Activated naive CD8-positive, alpha-beta T cell treated with anti-CD3 and anti-CD28 coated beads for 36 hours (primary cell): ENCODE measurements around the gene SNX21. TPM values are rescaled to one million over a fixed set of nuclear protein-coding genes. Genes with fewer than 3 reads are reported as not detected.
A peak's percentile ranks its signal among the peaks of the same experiment; 100 is the strongest.
"Not testable (repeated sequence)": the region's sequence is repeated elsewhere in the genome, so short reads cannot be mapped to it uniquely, and the experiment has no call there.

Experiments used
- DNase-seq: peaks from one replicate; pipeline ENCODE4 v3.0.0; 2021
- H3K27ac Mint-ChIP-seq: one replicate; pipeline ENCODE4 v1.8.0; 2022; ENCODE audit warnings: mild to moderate bottlenecking, moderate library complexity, mixed read lengths
- H3K27me3 Mint-ChIP-seq: one replicate; pipeline ENCODE4 v1.8.0; 2022; ENCODE audit warnings: mild to moderate bottlenecking, mixed read lengths
- H3K36me3 Mint-ChIP-seq: one replicate; pipeline ENCODE4 v1.8.0; 2021; ENCODE audit warnings: mild to moderate bottlenecking, mixed read lengths
- H3K4me1 Mint-ChIP-seq: one replicate; pipeline ENCODE4 v1.8.0; 2021; ENCODE audit warnings: mixed read lengths
- H3K4me3 Mint-ChIP-seq: one replicate; pipeline ENCODE4 v1.8.0; 2022; ENCODE audit warnings: mild to moderate bottlenecking, moderate library complexity, mixed read lengths
- H3K9me3 Mint-ChIP-seq: one replicate; pipeline ENCODE4 v1.8.0; 2022; ENCODE audit warnings: mixed read lengths
- total RNA-seq, 2 experiments: library from RNA; stranded (reverse); gene quantifications; one replicate each; pipeline ENCODE4 v1.2.3, GENCODE V29; 2021

Gene SNX21
- total RNA-seq, 2 experiments from 2014 or later, result 1.3 to 1.5 TPM

DNA sequence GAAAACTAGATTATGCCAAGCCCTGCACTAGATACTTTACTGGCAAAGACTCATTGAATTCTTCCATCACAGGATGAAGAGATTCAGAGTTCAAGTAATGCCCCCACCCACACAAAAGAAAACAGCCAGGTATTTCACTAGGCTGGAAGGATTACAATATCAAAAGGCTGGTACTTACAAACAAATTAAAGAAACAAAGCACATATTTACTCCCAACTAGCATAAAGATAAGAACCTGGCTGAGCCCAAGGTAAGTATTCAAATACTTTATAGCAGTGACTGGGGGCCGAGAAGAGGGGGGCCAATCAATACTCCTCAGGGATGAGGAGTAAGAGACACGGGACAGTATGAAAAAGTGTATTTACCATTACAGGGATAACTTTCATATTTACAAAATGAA is 19.9 kb downstream of the SNX21 start:
- DNase-seq, result no peak
- Mint-ChIP-seq H3K36me3 (peaks cover 10% of the 10 kb centered on the region), H3K9me3 (no peaks in the 10 kb centered on the region), H3K27ac (no peak overlapping the region), H3K4me3 (no peak overlapping the region), H3K27me3 (no peaks in the 10 kb centered on the region), H3K4me1 (peaks cover 29% of the 10 kb centered on the region)

GRCh38 chr20:45857114-45857881 is 23.7 kb downstream of the SNX21 start, which contains the start of the genes ACOT8 and ZSWIM3:
Gene ACOT8 (minus strand): TSS chr20:45857392. CDS start chr20:45857315, 77 bp downstream.
Gene ZSWIM3 (plus strand): TSS chr20:45857614. CDS start chr20:45857826, 212 bp downstream.
- Mint-ChIP-seq H3K4me3 (peak within 1 kb of the TSS; percentile 96), H3K4me1 (peaks cover 42% of the 10 kb centered on the region), H3K27me3 (no peaks in the 10 kb centered on the region), H3K9me3 (no peaks in the 10 kb centered on the region), H3K36me3 (peaks cover 6% of the 10 kb centered on the region), H3K27ac (peak within 1 kb of the TSS; percentile 98)
- DNase-seq, result peak; percentile 91

DNA sequence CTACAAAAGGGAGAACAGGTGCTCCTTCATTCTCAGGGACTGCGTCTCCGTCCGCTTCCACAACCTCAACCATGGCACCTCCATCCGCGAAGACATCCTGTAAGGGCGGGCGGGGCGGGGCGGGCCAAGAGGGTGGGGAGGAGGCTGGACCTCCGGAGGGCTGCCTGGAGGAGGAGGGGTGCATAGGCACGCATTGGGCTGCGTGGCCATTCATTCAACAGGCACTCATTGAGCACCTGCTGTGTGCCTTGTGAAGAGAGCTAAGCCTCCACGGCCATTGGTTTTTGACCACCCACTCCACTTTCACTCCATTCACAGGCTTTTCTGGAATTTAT is 24.2 kb downstream of the SNX21 start:
- Mint-ChIP-seq H3K27ac (peak overlapping the region; percentile 98), H3K4me3 (peak overlapping the region; percentile 96), H3K9me3 (no peaks in the 10 kb centered on the region), H3K36me3 (peaks cover 6% of the 10 kb centered on the region), H3K27me3 (no peaks in the 10 kb centered on the region), H3K4me1 (peaks cover 42% of the 10 kb centered on the region)
- peak; percentile 58 for DNase-seq

- Mint-ChIP-seq H3K4me3 (no peak overlapping the region), H3K9me3 (no peaks in the 10 kb centered on the region), H3K36me3 (peaks cover 8% of the 10 kb centered on the region), H3K4me1 (peaks cover 31% of the 10 kb centered on the region), H3K27ac (no peak overlapping the region), H3K27me3 (no peaks in the 10 kb centered on the region)
- DNase-seq, result no peak
Observed at GRCh38 chr20:45859916-45860315, 26.3 kb downstream of the SNX21 start.

- no peaks in the 10 kb centered on the region for H3K9me3 Mint-ChIP-seq
- peaks cover 26% of the 10 kb centered on the region for H3K4me1 Mint-ChIP-seq
- DNase-seq, result no peak
- H3K27me3 Mint-ChIP-seq, result no peaks in the 10 kb centered on the region
- no peak overlapping the region for H3K4me3 Mint-ChIP-seq
- H3K36me3 Mint-ChIP-seq, result peaks cover 8% of the 10 kb centered on the region
- no peak overlapping the region for H3K27ac Mint-ChIP-seq
Observed at GRCh38 chr20:45860560-45861220, 27.1 kb downstream of the SNX21 start.

- H3K4me3 Mint-ChIP-seq, result no peak overlapping the region
- H3K9me3 Mint-ChIP-seq, result no peaks in the 10 kb centered on the region
- no peak overlapping the region for H3K27ac Mint-ChIP-seq
- H3K4me1 Mint-ChIP-seq, result peaks cover 24% of the 10 kb centered on the region
- H3K36me3 Mint-ChIP-seq, result peaks cover 8% of the 10 kb centered on the region
- H3K27me3 Mint-ChIP-seq, result no peaks in the 10 kb centered on the region
- DNase-seq, result no peak
Observed at GRCh38 chr20:45861221-45862075, 27.8 kb downstream of the SNX21 start.

- H3K36me3 Mint-ChIP-seq, result peaks cover 8% of the 10 kb centered on the region
- no peak for DNase-seq
- peaks cover 10% of the 10 kb centered on the region for H3K4me1 Mint-ChIP-seq
- no peaks in the 10 kb centered on the region for H3K27me3 Mint-ChIP-seq
- H3K4me3 Mint-ChIP-seq, result no peak overlapping the region
- no peaks in the 10 kb centered on the region for H3K9me3 Mint-ChIP-seq
- H3K27ac Mint-ChIP-seq, result no peak overlapping the region
Observed at GRCh38 chr20:45863543-45864470, 30.2 kb downstream of the SNX21 start.

GRCh38 chr20:45866454-45866853 is 32.9 kb downstream of the SNX21 start:
- no peaks in the 10 kb centered on the region for H3K4me1 Mint-ChIP-seq
- H3K27ac Mint-ChIP-seq, result no peak overlapping the region
- no peaks in the 10 kb centered on the region for H3K9me3 Mint-ChIP-seq
- H3K27me3 Mint-ChIP-seq, result no peaks in the 10 kb centered on the region
- H3K4me3 Mint-ChIP-seq, result no peak overlapping the region
- no peak for DNase-seq
- H3K36me3 Mint-ChIP-seq, result peaks cover 2% of the 10 kb centered on the region

- H3K27me3 Mint-ChIP-seq, result no peaks in the 10 kb centered on the region
- no peak overlapping the region for H3K27ac Mint-ChIP-seq
- H3K9me3 Mint-ChIP-seq, result no peaks in the 10 kb centered on the region
- peaks cover 2% of the 10 kb centered on the region for H3K36me3 Mint-ChIP-seq
- H3K4me3 Mint-ChIP-seq, result no peak overlapping the region
- DNase-seq, result no peak
- no peaks in the 10 kb centered on the region for H3K4me1 Mint-ChIP-seq
Observed at GRCh38 chr20:45867136-45867818, 33.7 kb downstream of the SNX21 start.

GRCh38 chr20:45867819-45868176 is 34.2 kb downstream of the SNX21 start:
- Mint-ChIP-seq H3K27me3 (no peaks in the 10 kb centered on the region), H3K4me3 (no peak overlapping the region), H3K27ac (no peak overlapping the region), H3K9me3 (no peaks in the 10 kb centered on the region), H3K36me3 (peaks cover 2% of the 10 kb centered on the region), H3K4me1 (no peaks in the 10 kb centered on the region)
- no peak for DNase-seq

DNA sequence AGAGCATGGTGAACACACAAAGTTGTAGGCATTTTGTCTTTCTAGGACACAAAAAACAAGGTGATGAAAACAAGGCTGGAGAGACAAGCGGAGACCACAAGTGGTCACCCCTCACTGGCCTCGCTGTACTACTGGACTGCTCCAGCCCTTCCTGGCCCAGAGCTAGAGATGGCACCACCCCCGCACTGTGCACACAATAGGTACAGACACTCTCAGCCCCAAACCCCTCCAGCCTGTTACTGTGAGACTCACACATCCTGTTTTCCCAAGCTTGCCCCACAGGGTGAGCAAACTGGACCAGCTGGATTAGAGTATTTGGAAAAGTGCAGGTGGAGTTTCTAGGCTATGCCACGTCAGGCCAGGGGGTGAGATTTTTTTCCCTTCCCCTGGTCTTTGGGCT is 39.0 kb downstream of the SNX21 start:
- Mint-ChIP-seq H3K27me3 (no peaks in the 10 kb centered on the region), H3K36me3 (no peaks in the 10 kb centered on the region), H3K4me3 (no peak overlapping the region), H3K9me3 (no peaks in the 10 kb centered on the region), H3K4me1 (no peaks in the 10 kb centered on the region), H3K27ac (no peak overlapping the region)
- no peak for DNase-seq

DNA sequence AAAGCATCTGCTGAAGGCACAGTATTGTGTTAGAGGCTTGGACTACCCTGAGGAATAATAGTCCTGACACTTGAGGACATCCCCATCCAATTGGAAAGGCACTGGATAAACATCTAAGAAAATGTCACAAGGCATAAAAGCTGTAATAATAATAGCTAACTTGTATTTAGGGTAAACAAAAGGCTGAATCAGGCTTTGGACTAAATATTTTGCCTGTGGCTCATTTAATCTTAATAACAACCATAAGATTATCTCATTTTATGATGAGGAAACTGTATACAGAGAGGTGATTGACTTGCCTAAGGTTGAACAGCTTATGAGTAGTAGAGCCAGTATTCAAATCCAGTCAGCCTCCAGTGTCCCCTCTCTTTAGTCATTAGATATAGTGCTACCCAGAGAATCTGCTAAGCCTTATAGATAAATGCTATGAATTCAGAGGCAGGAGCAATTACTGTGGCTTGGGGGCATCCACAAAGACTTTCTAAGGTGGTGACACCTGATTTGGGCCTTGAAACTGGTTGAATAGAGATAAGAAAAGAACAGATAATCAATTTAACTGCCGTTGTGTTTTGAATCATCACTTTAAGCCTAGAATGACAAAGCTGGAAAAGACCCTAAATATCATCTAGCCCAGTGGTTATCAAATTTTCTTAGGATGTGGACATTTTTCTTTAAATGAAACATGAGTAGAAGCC is 40.0 kb downstream of the SNX21 start:
- Mint-ChIP-seq H3K4me3 (no peak overlapping the region), H3K27ac (no peak overlapping the region), H3K9me3 (no peaks in the 10 kb centered on the region), H3K27me3 (no peaks in the 10 kb centered on the region), H3K36me3 (no peaks in the 10 kb centered on the region), H3K4me1 (no peaks in the 10 kb centered on the region)
- DNase-seq, result no peak

DNA sequence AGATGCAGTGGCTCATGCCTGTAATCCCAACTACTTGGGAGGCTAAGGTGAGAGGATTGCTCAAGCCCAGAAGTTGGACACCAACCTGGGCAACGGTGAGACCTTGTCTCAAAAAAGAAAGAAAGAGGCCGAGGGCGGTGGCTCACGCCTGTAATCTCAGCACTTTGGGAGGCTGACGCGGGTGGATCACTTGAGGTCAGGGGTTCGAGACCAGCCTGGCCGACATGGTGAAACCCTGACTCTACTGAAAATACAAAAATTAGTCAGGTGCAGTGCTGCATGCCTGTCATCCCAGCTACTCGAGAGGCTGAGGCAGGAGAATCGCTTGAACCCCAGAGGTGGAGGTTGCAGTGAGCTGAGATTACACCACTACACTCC is 40.5 kb downstream of the SNX21 start:
- not testable (repeated sequence) for H3K9me3 Mint-ChIP-seq, DNase-seq, H3K27me3 Mint-ChIP-seq, H3K4me3 Mint-ChIP-seq, H3K27ac Mint-ChIP-seq, H3K4me1 Mint-ChIP-seq, H3K36me3 Mint-ChIP-seq
